ENCODE data around the gene PIAS4.

Gene PIAS4

DNA sequence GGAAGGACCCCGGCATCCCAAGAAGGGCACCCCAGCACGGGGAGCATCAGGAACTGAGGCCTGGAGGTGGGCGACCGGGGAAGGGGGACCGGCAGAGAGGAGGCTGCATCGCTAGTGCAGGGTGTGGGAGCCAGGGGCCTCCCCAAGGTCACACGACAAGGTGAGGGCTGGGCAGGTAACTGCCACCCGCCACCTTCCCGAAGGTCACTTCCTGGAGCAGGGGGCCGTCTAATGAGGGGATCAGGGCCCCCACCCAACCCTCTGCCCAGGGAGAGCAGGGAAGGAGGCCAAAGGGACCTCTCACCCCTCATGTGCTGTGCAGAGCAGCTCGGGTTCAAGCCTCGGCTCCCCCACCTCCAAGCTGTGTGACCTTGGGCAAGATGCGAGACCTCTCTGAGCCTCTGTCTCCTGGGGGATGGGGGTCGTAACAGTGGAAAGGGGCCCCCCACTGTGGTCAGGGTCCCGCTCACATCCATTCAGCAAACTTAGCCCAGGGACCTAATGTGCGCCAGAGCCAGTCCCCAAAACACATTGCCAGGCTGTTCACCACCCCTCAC lies 53.2 kb downstream of the PIAS4 start:
- no peak for DNase-seq

DNA sequence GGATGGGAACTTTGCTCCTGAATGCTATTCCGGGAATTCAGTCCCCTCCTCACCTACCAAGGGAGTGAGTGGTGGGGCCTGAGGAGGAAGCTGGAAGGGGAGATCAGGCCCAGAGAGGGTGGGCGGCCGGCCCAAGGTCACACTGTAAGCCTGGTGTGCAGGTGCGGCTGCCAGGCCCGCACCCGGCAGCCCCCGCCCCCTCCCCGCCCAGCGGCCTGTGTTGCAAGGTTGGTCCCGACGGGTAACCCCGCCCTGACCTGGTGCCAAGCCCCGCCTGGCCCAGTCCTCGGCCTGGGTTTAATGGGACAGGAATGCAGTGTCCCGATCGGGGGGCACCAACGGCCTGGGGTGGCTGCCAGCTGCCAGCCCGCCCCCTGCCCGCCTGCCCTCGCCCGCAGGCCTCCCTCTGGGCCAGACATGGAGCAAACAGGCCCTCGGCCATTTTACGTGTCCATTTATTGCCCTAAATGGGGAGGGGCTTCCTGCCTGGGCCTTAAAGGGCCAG lies 53.7 kb downstream of the PIAS4 start:
- DNase-seq = no peak

- DNase-seq = no peak
These were observed 54.3 kb downstream of the PIAS4 start for GRCh38 chr19:4061683-4062418.

- DNase-seq = no peak
These were observed 55.2 kb downstream of the PIAS4 start for GRCh38 chr19:4062419-4063368.

GRCh38 chr19:4063369-4064148 lies 56.0 kb downstream of the PIAS4 start:
- DNase-seq = no peak

DNA sequence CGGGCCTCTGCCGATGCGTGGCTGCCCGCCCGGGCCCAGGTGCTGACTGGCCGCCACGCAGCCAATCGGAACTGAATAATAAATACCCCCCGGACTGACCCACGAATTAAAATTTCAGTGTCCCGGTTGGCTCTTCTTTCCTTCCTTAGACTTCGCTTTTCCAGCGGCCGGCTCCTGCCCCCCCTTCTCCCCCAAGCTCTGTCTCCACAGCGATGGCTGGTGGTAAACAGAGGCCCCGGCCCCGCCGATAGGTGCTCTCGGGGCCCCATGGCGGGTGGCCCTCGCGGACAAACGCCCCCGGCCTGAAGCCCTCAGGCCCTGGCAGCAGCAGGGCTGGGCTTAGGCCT lies 56.6 kb downstream of the PIAS4 start:
- DNase-seq = no peak

DNA sequence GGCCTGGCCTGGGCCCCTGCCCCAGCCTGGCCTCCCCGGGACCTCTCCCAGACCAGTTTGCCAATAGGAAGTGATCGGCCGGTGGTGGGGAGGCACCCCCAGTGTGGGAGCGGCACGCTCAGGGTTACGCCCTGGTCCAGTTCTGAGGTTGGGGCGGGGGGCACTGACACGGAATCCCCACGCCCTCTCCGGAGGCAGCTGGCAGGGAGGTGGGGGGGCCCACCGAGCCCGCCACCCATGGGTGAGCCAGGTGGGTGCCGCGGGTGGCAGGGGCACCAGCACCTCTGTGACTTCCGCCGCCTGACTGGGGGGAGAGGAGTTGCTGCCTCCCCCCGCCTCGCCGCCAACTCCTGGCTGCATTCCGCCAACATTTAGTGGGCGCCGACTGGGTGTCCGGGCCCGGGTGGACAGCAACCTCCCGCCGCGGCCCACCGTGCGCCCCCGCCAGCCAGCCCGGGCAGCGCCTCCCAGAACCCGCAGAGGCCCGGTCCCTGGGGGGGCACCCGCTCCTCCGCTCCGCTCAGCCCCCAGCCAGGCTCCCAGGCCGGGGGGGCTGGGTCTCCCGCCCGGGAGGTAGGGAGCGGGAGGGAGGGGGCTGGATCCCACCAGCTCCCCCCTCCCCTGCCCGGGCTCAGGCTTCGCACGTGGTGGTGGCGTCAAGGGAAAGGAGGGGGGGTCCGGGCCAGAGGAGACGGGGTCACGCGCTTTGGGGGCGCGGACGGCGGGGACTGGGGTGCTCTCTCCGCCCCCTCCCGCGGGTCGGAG lies 57.1 kb downstream of the PIAS4 start:
- DNase-seq = no peak

DNA sequence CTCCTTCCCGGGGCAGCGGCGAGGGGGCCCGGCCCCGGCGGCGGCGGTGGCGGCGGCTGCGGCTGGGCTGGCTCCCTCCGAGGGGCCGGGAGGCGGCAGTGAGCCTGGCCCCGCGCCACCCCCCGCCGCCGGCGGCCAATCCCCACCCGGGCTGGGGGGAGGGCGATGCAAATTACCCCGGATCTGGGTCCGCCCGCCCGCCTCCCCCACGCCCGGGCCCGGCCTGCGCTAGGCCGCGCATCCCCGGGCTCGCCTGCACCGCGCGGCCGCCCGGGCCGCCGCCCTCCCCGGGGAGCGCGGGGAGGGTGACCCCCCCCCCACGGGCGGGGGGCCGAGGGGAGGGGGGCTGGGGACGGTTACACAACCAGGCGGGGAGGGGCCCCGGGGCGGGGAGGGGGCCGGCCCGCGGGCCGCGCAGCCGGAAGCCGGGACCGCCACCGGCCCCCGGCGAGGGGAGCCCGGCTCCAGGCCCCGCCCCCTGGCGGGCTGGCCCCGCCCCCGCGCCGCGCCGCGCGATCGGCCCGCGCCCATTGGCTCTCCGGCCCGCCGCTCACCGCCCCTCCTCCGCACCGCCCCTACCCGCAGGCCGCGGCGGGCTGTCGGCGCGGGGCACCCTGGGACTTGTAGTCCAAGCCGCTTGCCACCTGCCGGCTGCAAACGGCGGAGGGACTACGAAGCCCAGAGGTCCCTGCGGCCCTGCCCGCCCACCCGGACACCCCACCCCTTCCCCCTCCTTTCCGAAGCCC lies 58.1 kb downstream of the PIAS4 start:
- DNase-seq = peak; percentile 76 to 90

- no peak for DNase-seq
These were observed 58.7 kb downstream of the PIAS4 start for GRCh38 chr19:4066176-4066606.

DNA sequence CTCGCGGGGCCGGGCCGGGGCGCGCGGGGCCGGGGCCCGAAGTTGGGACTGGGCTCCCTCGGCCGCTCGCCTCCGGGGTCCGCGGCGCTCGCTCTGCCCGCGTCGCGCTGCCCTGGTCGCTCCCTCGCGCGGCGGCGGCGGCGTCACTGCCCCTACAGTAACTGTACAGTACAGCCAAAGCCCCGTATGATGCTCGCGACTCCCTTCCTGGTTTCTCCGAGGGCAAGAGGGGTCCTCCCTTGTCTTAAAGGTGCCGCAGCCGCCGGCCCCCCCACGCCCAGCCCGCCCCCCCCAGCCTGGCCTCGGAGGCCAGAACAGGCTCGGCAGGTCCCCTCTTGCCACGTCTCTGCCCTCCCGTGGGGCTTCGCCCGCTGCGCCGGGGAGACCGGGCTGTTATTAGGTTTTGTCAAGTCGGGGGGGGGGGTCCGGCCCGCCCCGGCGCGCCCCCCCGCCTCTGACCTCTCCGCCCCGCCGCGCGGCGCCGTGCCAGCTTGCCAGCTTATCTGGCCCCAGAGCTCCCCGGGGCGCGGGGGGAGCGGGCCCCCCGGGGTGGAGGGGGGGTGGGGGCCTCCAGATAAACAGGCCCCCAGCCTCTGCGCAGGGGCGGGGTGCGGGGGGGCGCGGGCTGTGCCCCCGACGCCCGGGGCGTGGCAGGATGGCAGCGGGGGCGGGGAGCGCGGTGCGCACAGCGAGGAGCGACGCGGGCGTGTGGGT lies 59.3 kb downstream of the PIAS4 start, which contains the start of gene ZBTB7A:
ZBTB7A (minus strand) TSS at position 218 of the 714 bp plus-strand sequence. CDS start 11,667 bp downstream, outside the sequence.
- DNase-seq = peak; percentile 54 to 73

GRCh38 chr19:4067396-4068046 lies 60.0 kb downstream of the PIAS4 start:
- DNase-seq = peak; percentile 46 to 55

- DNase-seq = no peak
These were observed 60.8 kb downstream of the PIAS4 start for GRCh38 chr19:4068047-4068966.

- no peak for DNase-seq
These were observed 61.9 kb downstream of the PIAS4 start for GRCh38 chr19:4069331-4069959.

DNA sequence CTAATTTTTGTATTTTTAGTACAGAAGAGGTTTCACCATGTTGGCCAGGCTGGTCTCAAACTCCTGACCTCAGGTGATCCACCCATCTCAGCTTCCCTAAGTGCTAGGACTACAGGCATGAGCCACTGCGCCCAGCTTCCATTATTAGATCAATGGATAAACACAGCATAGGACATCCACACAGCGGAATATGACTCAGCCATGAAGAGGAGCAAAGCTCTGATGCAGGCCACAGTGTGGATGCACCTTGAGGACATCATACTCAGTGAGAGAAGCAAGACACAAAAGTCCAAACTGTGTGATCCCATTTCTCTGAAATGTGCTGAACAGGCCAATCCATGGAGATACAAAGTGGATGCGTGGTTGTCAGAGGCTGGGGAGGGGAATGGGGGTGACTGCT lies 64.1 kb downstream of the PIAS4 start:
- DNase-seq = no peak

- no peak for DNase-seq
These were observed 67.8 kb downstream of the PIAS4 start for GRCh38 chr19:4075373-4075772.

- no peak for DNase-seq
These were observed 69.5 kb downstream of the PIAS4 start for GRCh38 chr19:4077007-4077374.

DNA sequence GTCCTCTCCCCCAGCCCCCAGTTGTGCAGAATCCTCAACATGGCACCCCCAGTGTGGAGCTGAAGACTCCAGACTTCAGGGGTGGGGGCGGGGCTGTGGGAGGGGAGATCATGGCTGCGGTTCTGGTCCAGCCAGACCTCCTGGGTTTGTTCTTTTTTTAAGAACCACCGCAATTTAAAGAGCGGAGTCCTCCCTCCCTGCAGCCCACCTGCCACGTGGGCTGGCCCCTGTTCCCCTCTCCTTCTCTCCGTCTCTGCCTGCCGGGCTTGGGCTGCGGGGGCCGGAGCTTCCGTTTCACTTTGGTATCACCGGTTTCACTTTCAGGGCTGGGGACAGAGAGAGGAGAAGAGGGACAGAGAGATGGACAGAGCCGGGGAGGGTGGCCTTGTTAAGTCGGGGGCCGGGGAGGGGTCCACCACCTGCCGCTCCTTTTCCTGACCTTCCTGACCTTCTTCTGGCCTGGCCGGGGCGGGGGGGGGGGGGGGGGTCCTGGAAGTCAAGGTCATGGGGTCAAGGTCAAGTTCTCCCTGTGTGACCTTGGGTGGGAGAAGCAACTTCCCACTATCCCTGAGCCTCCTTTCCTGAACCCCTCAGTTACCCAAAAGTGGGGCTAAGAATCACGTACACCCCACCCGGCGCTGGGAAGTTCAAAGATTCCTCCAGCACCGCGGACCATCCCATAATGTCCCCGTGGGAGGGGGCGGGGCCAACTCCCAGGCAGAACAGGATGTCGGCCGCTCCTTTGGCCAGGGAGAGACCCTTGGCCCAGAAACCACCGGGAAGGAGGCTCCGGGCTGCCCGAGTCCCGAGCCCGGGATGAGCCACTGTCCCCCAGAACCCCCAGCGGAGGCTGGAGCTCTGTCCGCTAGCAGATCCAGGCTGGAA lies 70.5 kb downstream of the PIAS4 start:
- no peak for DNase-seq

Data from NCI-H1930 (cell line).